ENCODE measurements around the gene SYN1. TPM values are rescaled to one million over a fixed set of nuclear protein-coding genes. Genes with fewer than 3 reads are reported as not detected.
"Not testable (repeated sequence)": the region's sequence is repeated elsewhere in the genome, so short reads cannot be mapped to it uniquely, and the experiment has no call there.

Gene SYN1
- not detected in 2 replicates for total RNA-seq (2014; rRNA removed; shearing (Covaris generic))
- 0.32 and 0.34 TPM in 2 replicates for polyA plus RNA-seq (2016; fragmentation: Nextera tagmentation; extraction: Ambion mirVana)

DNA sequence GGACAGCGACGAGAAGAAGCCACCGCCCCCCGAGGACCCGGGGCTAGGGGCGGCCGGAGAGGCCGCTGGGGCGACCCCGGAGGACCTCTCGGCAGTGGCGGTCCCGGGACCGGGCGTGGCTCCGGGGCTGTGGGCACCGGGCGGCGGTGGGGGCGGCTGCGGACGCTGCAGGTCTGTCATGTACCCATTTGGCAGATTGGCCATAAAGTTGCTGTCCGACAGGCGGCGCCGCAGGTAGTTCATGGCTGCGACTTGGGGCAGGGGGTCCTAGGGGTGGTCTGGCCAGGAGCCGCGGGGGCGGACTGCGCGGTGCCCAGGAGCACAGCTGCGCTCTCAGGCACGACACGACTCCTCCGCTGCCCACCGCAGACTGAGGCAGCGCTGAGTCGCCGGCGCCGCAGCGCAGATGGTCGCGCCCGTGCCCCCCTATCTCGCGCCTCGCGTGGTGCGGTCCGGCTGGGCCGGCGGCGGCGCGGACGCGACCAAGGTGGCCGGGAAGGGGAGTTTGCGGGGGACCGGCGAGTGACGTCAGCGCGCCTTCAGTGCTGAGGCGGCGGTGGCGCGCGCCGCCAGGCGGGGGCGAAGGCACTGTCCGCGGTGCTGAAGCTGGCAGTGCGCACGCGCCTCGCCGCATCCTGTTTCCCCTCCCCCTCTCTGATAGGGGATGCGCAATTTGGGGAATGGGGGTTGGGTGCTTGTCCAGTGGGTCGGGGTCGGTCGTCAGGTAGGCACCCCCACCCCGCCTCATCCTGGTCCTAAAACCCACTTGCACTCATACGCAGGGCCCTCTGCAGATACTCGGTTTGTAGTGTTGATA lies at the start of gene SYN1:
Gene SYN1 (minus strand): TSS at position 372 of the 817 bp plus-strand sequence. CDS start 129 bp downstream, at position 243.
- H3K27ac ChIP-seq, result no peak within 1 kb of the TSS
- H3K4me3 ChIP-seq, result peak within 1 kb of the TSS; percentile 55
- TF ChIP-seq EZH2 (IDR thresholded peaks at IDR 0.05; ENCODE audit: insufficient read depth, poor library complexity, severe bottlenecking), result no peak
- no peak for TF ChIP-seq EZH2phosphoT487 (IDR thresholded peaks at IDR 0.05; ENCODE audit: insufficient read depth, low read depth)
- WGBS, 2 experiments (ENCODE audit: low coverage in 1 of 2, low lambda C conversion rate in 2 of 2, missing lambda C conversion rate in 2 of 2), result 1 to 3% methylated on average over 23 to 31 of the region's 88 CpGs
- H4K20me1 ChIP-seq (ENCODE audit: insufficient read depth), result no peaks in the 10 kb centered on the region
- no peaks in the 10 kb centered on the region for H3K79me2 ChIP-seq (ENCODE audit: insufficient read depth)
- H3K9me2 ChIP-seq (ENCODE audit: insufficient read depth), result no peaks in the 10 kb centered on the region
- H3K4me2 ChIP-seq (ENCODE audit: unreplicated experiment), result peak within 1 kb of the TSS; percentile 34
- peak; percentile 89 for DNase-seq
- no peaks in the 10 kb centered on the region for H3K4me1 ChIP-seq (ENCODE audit: insufficient read depth)
- no peak within 1 kb of the TSS for H3K9ac ChIP-seq
- 0 out of 2 replicates have a peak within 1 kb of the TSS, but pooled peaks have one; percentile 20 for H2AFZ ChIP-seq
- in situ Hi-C loops (cut with MboI), result no loop called here
- H3F3A ChIP-seq (ENCODE audit: insufficient read depth), result no peaks in the 10 kb centered on the region
- no peaks in the 10 kb centered on the region for H3K36me3 ChIP-seq (ENCODE audit: low read depth)
- H3K9me3 ChIP-seq (ENCODE audit: low read depth), result no peaks in the 10 kb centered on the region
- H3K27me3 ChIP-seq (replicated peaks; ENCODE audit: insufficient read depth), result no peaks in the 10 kb centered on the region

GRCh38 chrX:47665797-47666196 lies 46.1 kb upstream of the SYN1 start:
- H3K27ac ChIP-seq; DNase-seq; H4K20me1 ChIP-seq (ENCODE audit: insufficient read depth); H2AFZ ChIP-seq; H3K9ac ChIP-seq; H3K79me2 ChIP-seq (ENCODE audit: insufficient read depth); H3K4me3 ChIP-seq; H3K27me3 ChIP-seq (replicated peaks; ENCODE audit: insufficient read depth); H3K9me2 ChIP-seq (ENCODE audit: insufficient read depth); in situ Hi-C loops (cut with MboI); H3K36me3 ChIP-seq (ENCODE audit: low read depth); H3K9me3 ChIP-seq (ENCODE audit: low read depth); H3K4me2 ChIP-seq (ENCODE audit: unreplicated experiment): not testable (repeated sequence)
- 100% methylated on average over 4 of the region's 4 CpGs for WGBS, 2 experiments (ENCODE audit: low coverage in 1 of 2, low lambda C conversion rate in 2 of 2, missing lambda C conversion rate in 2 of 2)
- Histone ChIP-seq H3F3A (ENCODE audit: insufficient read depth) (peaks cover 24% of the 10 kb centered on the region; the same call in 1 of the 2 replicates), H3K4me1 (ENCODE audit: insufficient read depth) (peaks cover 35% of the 10 kb centered on the region)

DNA sequence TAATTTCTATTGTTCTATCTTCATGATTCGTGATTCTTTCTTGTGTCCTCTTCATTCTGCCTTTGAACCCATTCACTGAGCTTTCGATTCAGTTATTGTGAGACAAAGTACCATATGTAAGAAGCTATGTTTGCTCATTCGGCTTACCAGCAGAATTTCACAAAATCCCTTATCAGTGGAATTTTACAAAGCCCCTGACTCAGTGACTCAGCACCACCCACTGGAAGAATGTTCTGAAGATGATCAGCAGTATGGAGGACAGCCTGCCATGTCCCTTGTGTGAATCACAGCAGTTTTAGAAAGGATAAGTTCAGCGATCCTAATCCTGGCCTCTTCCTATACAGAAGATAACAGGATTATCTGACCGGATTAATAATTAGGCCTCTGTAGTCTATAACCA lies 45.1 kb upstream of the SYN1 start:
- no peaks in the 10 kb centered on the region for H3K9me3 ChIP-seq (ENCODE audit: low read depth)
- H2AFZ ChIP-seq, result 0 out of 2 replicates have a peak overlapping the region, but pooled peaks have one; percentile 12
- 92% methylated on average over 5 of the region's 5 CpGs for WGBS, 2 experiments (ENCODE audit: low coverage in 1 of 2, low lambda C conversion rate in 2 of 2, missing lambda C conversion rate in 2 of 2)
- H3K4me1 ChIP-seq (ENCODE audit: insufficient read depth), result peaks cover 37% of the 10 kb centered on the region
- no peak overlapping the region for H3K9ac ChIP-seq
- H3K27ac ChIP-seq, result peak overlapping the region; percentile 15; the same call in 1 of the 2 replicates
- no peak for TF ChIP-seq EZH2phosphoT487 (IDR thresholded peaks at IDR 0.05; ENCODE audit: insufficient read depth, low read depth)
- TF ChIP-seq EZH2 (IDR thresholded peaks at IDR 0.05; ENCODE audit: insufficient read depth, poor library complexity, severe bottlenecking), result no peak
- H3K9me2 ChIP-seq (ENCODE audit: insufficient read depth), result no peaks in the 10 kb centered on the region
- H3K36me3 ChIP-seq (ENCODE audit: low read depth), result no peaks in the 10 kb centered on the region
- H3K4me3 ChIP-seq, result no peak overlapping the region
- H3K79me2 ChIP-seq (ENCODE audit: insufficient read depth), result no peaks in the 10 kb centered on the region; the same call in 1 of the 2 replicates
- no peaks in the 10 kb centered on the region for H3K27me3 ChIP-seq (replicated peaks; ENCODE audit: insufficient read depth)
- in situ Hi-C loops (cut with MboI), result no loop called here
- no peaks in the 10 kb centered on the region for H4K20me1 ChIP-seq (ENCODE audit: insufficient read depth)
- H3K4me2 ChIP-seq (ENCODE audit: unreplicated experiment), result no peak overlapping the region
- peaks cover 24% of the 10 kb centered on the region; the same call in 1 of the 2 replicates for H3F3A ChIP-seq (ENCODE audit: insufficient read depth)
- DNase-seq, result peak; percentile 26

- Histone ChIP-seq H4K20me1 (ENCODE audit: insufficient read depth) (no peaks in the 10 kb centered on the region), H3K27me3 (replicated peaks; ENCODE audit: insufficient read depth) (no peaks in the 10 kb centered on the region), H3K9me3 (ENCODE audit: low read depth) (no peaks in the 10 kb centered on the region), H3K4me2 (ENCODE audit: unreplicated experiment) (peak overlapping the region; percentile 74), H3F3A (ENCODE audit: insufficient read depth) (peaks cover 24% of the 10 kb centered on the region; the same call in 1 of the 2 replicates), H2AFZ (peak overlapping the region; percentile 26; the same call in 1 of the 2 replicates), H3K4me1 (ENCODE audit: insufficient read depth) (peaks cover 44% of the 10 kb centered on the region), H3K9me2 (ENCODE audit: insufficient read depth) (no peaks in the 10 kb centered on the region), H3K79me2 (ENCODE audit: insufficient read depth) (peaks cover 12% of the 10 kb centered on the region), H3K27ac (peak overlapping the region; percentile 96), H3K4me3 (0 out of 2 replicates have a peak overlapping the region, but pooled peaks have one; percentile 33), H3K9ac (peak overlapping the region; percentile 75), H3K36me3 (ENCODE audit: low read depth) (no peaks in the 10 kb centered on the region)
- WGBS, 2 experiments (ENCODE audit: low coverage in 1 of 2, low lambda C conversion rate in 2 of 2, missing lambda C conversion rate in 2 of 2), result 0% methylated on average over 1 of the region's 1 CpG
- DNase-seq, result peak; percentile 93
- TF ChIP-seq EZH2phosphoT487 (IDR thresholded peaks at IDR 0.05; ENCODE audit: insufficient read depth, low read depth) (no peak), EZH2 (IDR thresholded peaks at IDR 0.05; ENCODE audit: insufficient read depth, poor library complexity, severe bottlenecking) (no peak)
- in situ Hi-C loops (cut with MboI), result no loop called here
Measured at GRCh38 chrX:47662144-47662657, 42.5 kb upstream of the SYN1 start.

Measured in GM23248 (cell line).